IMR-90 (cell line): ENCODE data around the gene HEPHL1.

Experiments used
- BHLHE40 ChIP-seq: fragments of 150-350 bp; IDR thresholded peaks from 2 replicates; pipeline ENCODE4 v1.6.1; 2016; ENCODE audit warnings: mild to moderate bottlenecking, low read depth, low read length
- MAFK ChIP-seq: IDR thresholded peaks from 2 replicates; pipeline ENCODE4 v1.6.1; 2012; ENCODE audit warnings: low read depth, low read length, improper control_type of control experiment
- MAZ ChIP-seq: IDR thresholded peaks from 2 replicates; pipeline ENCODE4 v1.6.1; 2012; ENCODE audit warnings: low read depth, mild to moderate bottlenecking, low read length, improper control_type of control experiment, moderate library complexity, borderline replicate concordance
- MXI1 ChIP-seq: IDR thresholded peaks from 2 replicates; pipeline ENCODE4 v1.6.1; 2012; ENCODE audit warnings: low read depth, mild to moderate bottlenecking, low read length, moderate library complexity, borderline replicate concordance
- POLR2A ChIP-seq: IDR thresholded peaks from 2 replicates; pipeline ENCODE4 v1.6.1; 2012; ENCODE audit warnings: mild to moderate bottlenecking, low read depth, low read length
- RAD21 ChIP-seq: IDR thresholded peaks from 2 replicates; pipeline ENCODE4 v1.6.1; 2012; ENCODE audit warnings: low read length, improper control_type of control experiment
- RFX5 ChIP-seq: IDR thresholded peaks from 2 replicates; pipeline ENCODE4 v1.8.0; 2012; ENCODE audit warnings: low read depth, mild to moderate bottlenecking, low read length, moderate library complexity
- SMC3 ChIP-seq: fragments of 150-350 bp; IDR thresholded peaks from 2 replicates; pipeline ENCODE4 v1.6.1; 2016; ENCODE audit warnings: low read depth, mild to moderate bottlenecking, antibody characterized with exemption, low read length, moderate library complexity
- TF ChIP-seq, protein P1 (sequence below): conservative IDR thresholded peaks from 2 replicates; pipeline ENCODE4 v1.5.1; 2012; ENCODE audit warnings: mild to moderate bottlenecking, low read depth, low read length, improper control_type of control experiment
- TF ChIP-seq, protein P2 (sequence below): fragments of 150-350 bp; IDR thresholded peaks from 2 replicates; pipeline ENCODE4 v1.6.1; 2017; ENCODE audit warnings: mild to moderate bottlenecking, antibody characterized with exemption, low read length, low read depth

DNA sequence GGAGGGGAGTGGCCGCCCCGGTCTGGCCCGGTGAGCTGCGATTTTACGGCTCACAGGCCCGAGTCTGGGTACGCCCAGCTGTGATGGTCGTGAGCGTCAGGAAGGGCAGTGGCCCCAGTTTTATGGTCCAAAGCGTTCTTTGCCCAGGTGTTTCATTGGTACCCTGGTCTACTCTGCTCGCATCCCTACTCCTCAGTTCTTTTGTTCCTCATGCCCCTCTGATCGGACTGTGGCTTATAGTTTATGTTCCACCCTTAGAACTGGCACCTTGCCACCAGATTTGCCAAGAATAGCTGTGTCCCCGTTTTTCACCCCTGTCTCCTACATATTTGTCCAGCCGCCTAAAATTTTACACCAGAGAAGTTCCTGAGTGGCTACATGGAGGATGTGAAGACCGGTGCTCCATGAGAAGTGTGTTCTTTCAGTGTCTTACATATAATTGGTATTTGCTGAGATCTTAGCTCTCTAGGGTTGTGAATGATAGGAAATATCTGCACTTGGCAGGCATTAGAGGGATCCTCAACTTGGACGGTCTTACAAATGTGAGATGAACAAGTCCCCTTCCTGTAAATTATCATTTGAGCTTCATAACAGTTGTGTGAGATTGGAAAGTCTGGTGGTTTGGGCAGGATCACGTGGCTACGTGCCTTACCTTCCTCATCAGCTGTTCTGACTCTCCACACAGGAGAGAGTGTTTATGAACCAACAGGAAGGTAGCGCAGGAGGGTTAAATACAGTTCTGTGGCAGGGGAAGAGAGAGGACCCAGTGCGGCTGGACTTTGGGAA, 108.6 kb downstream of the HEPHL1 start:
- TF ChIP-seq MAFK (no peak), RAD21 (peak; percentile 19; the same call in 1 of the 2 replicates), MXI1 (peak; percentile 33; the same call in 1 of the 2 replicates), MAZ (no peak; the same call in 1 of the 2 replicates), SMC3 (no peak), POLR2A (peak; percentile 44), BHLHE40 (0 out of 2 replicates have a peak, but pooled peaks have one; percentile 3), RFX5 (no peak)
- TF ChIP-seq, protein P1, sequence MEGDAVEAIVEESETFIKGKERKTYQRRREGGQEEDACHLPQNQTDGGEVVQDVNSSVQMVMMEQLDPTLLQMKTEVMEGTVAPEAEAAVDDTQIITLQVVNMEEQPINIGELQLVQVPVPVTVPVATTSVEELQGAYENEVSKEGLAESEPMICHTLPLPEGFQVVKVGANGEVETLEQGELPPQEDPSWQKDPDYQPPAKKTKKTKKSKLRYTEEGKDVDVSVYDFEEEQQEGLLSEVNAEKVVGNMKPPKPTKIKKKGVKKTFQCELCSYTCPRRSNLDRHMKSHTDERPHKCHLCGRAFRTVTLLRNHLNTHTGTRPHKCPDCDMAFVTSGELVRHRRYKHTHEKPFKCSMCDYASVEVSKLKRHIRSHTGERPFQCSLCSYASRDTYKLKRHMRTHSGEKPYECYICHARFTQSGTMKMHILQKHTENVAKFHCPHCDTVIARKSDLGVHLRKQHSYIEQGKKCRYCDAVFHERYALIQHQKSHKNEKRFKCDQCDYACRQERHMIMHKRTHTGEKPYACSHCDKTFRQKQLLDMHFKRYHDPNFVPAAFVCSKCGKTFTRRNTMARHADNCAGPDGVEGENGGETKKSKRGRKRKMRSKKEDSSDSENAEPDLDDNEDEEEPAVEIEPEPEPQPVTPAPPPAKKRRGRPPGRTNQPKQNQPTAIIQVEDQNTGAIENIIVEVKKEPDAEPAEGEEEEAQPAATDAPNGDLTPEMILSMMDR = no peak
- TF ChIP-seq, protein P2, sequence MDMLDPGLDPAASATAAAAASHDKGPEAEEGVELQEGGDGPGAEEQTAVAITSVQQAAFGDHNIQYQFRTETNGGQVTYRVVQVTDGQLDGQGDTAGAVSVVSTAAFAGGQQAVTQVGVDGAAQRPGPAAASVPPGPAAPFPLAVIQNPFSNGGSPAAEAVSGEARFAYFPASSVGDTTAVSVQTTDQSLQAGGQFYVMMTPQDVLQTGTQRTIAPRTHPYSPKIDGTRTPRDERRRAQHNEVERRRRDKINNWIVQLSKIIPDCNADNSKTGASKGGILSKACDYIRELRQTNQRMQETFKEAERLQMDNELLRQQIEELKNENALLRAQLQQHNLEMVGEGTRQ = peak; percentile 81
